Esophagus mucosa (tissue), 1 donor: Measurements from ENCODE around the gene SUPT5H. TPM values are rescaled to one million over a fixed set of nuclear protein-coding genes. Genes with fewer than 3 reads are reported as not detected.

Experiments
- ATAC-seq: fragments of 200-7000 bp; cut with Tn5 transposase; one replicate; pipeline ENCODE4 v1.9.1; 2020
- total RNA-seq: library from RNA; stranded (reverse); gene quantifications from one replicate; pipeline ENCODE4 v1.2.4, GENCODE V29; 2023
- donor health status: DM: yes; HTN: yes; CAD: no.

SUPT5H gene
- total RNA-seq, 1 donor from 2014 or later = 46.6 TPM

- peak; percentile 24 for ATAC-seq
Measured at GRCh38 chr19:39409208-39410016, 36.0 kb upstream of the SUPT5H start.

GRCh38 chr19:39410017-39410830 is 35.2 kb upstream of the SUPT5H start:
- peak; percentile 3 for ATAC-seq

- no peak for ATAC-seq
Measured at GRCh38 chr19:39410831-39411080, 34.6 kb upstream of the SUPT5H start.

- peak; percentile 0 for ATAC-seq
Measured at GRCh38 chr19:39411081-39411831, 34.1 kb upstream of the SUPT5H start.

GRCh38 chr19:39411832-39412099 is 33.6 kb upstream of the SUPT5H start:
- peak; percentile 26 for ATAC-seq

- peak; percentile 48 for ATAC-seq
Measured at GRCh38 chr19:39412100-39412866, 33.1 kb upstream of the SUPT5H start, which contains the start of gene PLEKHG2. PLEKHG2 (plus strand) TSS chr19:39412669; CDS start chr19:39414087, 1,418 bp downstream.

GRCh38 chr19:39412867-39413271 is 32.5 kb upstream of the SUPT5H start:
- ATAC-seq = no peak

GRCh38 chr19:39413272-39413910 is 32.0 kb upstream of the SUPT5H start:
- ATAC-seq = no peak

- ATAC-seq = no peak
Measured at GRCh38 chr19:39413911-39414608, 31.3 kb upstream of the SUPT5H start.

- no peak for ATAC-seq
Measured at GRCh38 chr19:39415111-39416046, 30.0 kb upstream of the SUPT5H start.

- no peak for ATAC-seq
Measured at GRCh38 chr19:39416152-39417120, 28.9 kb upstream of the SUPT5H start.

GRCh38 chr19:39417463-39418181 is 27.8 kb upstream of the SUPT5H start:
- ATAC-seq = no peak

GRCh38 chr19:39419003-39419402 is 26.4 kb upstream of the SUPT5H start:
- no peak for ATAC-seq

- ATAC-seq = no peak
Measured at GRCh38 chr19:39420769-39421168, 24.6 kb upstream of the SUPT5H start.

- ATAC-seq = no peak
Measured at GRCh38 chr19:39422020-39422419, 23.4 kb upstream of the SUPT5H start.

- ATAC-seq = no peak
Measured at GRCh38 chr19:39423258-39424086, 21.9 kb upstream of the SUPT5H start.

GRCh38 chr19:39424934-39425333 is 20.4 kb upstream of the SUPT5H start:
- no peak for ATAC-seq
